ENCODE data around the gene DCAKD.

DNA sequence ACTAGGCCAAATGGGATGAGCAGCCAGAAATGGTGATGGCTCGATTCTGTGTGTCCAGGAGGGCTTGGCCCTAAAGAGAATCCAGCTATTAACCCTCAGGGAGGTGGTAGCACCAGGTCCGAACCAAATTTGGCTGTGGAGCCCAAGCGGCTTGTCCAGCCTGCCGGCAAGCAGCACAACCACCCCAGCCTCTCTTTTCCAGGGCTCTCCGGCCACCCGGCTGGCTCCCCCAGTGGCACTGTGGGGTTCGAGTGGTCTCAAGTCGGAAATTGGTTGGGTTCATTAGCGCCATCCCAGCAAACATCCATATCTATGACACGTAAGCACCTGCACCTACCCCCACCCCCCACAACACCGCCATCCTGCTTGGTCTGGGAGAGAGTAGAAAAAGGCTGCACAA is 45.5 kb upstream of the DCAKD start:
- TF ChIP-seq, protein P1, sequence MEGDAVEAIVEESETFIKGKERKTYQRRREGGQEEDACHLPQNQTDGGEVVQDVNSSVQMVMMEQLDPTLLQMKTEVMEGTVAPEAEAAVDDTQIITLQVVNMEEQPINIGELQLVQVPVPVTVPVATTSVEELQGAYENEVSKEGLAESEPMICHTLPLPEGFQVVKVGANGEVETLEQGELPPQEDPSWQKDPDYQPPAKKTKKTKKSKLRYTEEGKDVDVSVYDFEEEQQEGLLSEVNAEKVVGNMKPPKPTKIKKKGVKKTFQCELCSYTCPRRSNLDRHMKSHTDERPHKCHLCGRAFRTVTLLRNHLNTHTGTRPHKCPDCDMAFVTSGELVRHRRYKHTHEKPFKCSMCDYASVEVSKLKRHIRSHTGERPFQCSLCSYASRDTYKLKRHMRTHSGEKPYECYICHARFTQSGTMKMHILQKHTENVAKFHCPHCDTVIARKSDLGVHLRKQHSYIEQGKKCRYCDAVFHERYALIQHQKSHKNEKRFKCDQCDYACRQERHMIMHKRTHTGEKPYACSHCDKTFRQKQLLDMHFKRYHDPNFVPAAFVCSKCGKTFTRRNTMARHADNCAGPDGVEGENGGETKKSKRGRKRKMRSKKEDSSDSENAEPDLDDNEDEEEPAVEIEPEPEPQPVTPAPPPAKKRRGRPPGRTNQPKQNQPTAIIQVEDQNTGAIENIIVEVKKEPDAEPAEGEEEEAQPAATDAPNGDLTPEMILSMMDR (IDR thresholded peaks at IDR 0.05; ENCODE audit: low read depth, low read length), result no peak
- no peak for TF ChIP-seq POLR2A (IDR thresholded peaks at IDR 0.05; ENCODE audit: extremely low read depth, insufficient read length)

Measured in NB4 (cell line).